H1 (cell line): Measurements from ENCODE around the gene SENP3. TPM values are rescaled to one million over a fixed set of nuclear protein-coding genes. Genes with fewer than 3 reads are reported as not detected.
A peak's percentile ranks its signal among the peaks of the same experiment; 100 is the strongest.

Source experiments
- ASH2L ChIP-seq: fragments of 200-600, 300-600 bp; sonication (generic); IDR thresholded peaks from one replicate; pipeline ENCODE4 v1.7.1; 2017; ENCODE audit warnings: low read length
- CEBPB ChIP-seq: IDR thresholded peaks from 2 replicates; pipeline ENCODE4 v1.6.1; 2012; ENCODE audit warnings: low read depth, low read length
- CREB1 ChIP-seq: IDR thresholded peaks from 2 replicates; pipeline ENCODE4 v1.6.1; 2012; ENCODE audit warnings: inconsistent platforms
- EGR1 ChIP-seq: IDR thresholded peaks from 2 replicates; pipeline ENCODE4 v1.6.1; 2011; ENCODE audit warnings: low read depth, low read length, borderline replicate concordance
- RAD21 ChIP-seq, 2 experiments: IDR thresholded peaks in 1 of 2; conservative IDR thresholded peaks in 1 of 2; 2 replicates each; pipeline ENCODE4 v1.6.1; 2011; ENCODE audit warnings: low read depth in 2 of 2, low read length in 2 of 2, improper control_type of control experiment in 1 of 2, inconsistent platforms in 1 of 2, mild to moderate bottlenecking in 1 of 2, moderate library complexity in 1 of 2
- RFX5 ChIP-seq: IDR thresholded peaks from 2 replicates; pipeline ENCODE4 v1.6.1; 2011; ENCODE audit warnings: low read depth, low read length, improper control_type of control experiment, borderline replicate concordance
- SRF ChIP-seq: IDR thresholded peaks from 2 replicates; pipeline ENCODE4 v1.6.1; 2011; ENCODE audit warnings: mild to moderate bottlenecking, low read depth, low read length, moderate library complexity
- YY1 ChIP-seq: IDR thresholded peaks from 2 replicates; pipeline ENCODE4 v1.6.1; 2011; ENCODE audit warnings: low read depth, mild to moderate bottlenecking, low read length
- polyA plus RNA-seq, 7 experiments: library from polyadenylated mRNA; depleted of rRNA in 3 of 7; stranded (reverse) in 5 of 7; unstranded in 2 of 7; fragments of >200 nt in 5 of 7; fragments of 200-250 nt in 2 of 7; gene quantifications; 1 replicate in 5 of 7; 2 replicates in 1 of 7; 4 replicates in 1 of 7; pipeline versions ENCODE4 v1.2.1 to v1.2.3, GENCODE V29; 2011 to 2013; ENCODE audit warnings: missing spikeins in 2 of 7, mixed read lengths in 2 of 7
- total RNA-seq: library from RNA; stranded (reverse); fragmentation: NEBNext Ultra II Directional; extraction: Animal tissue kit (Norgen Biotek cat#: 25700); gene quantifications from 2 replicates; pipeline ENCODE4 v1.2.1, GENCODE V29; 2021

Gene SENP3
- total and polyA plus RNA-seq, 2 of the 8 experiments (the other 6 are each of a cell fraction or from before 2014, with no cell fraction given), result 86.2 to 129 TPM

GRCh38 chr17:7555320-7555948, 6.3 kb upstream of the SENP3 start (continued):
- TF ChIP-seq ASH2L (no peak), CEBPB (no peak), EGR1 (no peak), RFX5 (no peak), YY1 (no peak), CREB1 (no peak), RAD21 (IDR thresholded peaks at IDR 0.05 in 1 of 2, conservative IDR thresholded peaks at IDR 0.05 in 1 of 2; ENCODE audit: low read depth in 2 of 2, low read length in 2 of 2) (peak in 1 of 2 experiments; percentile 26; a peak in 1 of 4 replicates), SRF (no peak)
- TF ChIP-seq, all 59 proteins: peak for 3
